Medulla oblongata (tissue), 1 donor: ENCODE results near the gene DPYD.

ENCODE experiments used
- DNase-seq: peaks from one replicate; pipeline ENCODE4 v3.0.0-alpha.2; 2015; ENCODE audit errors: extremely low spot score

DPYD gene

DNA sequence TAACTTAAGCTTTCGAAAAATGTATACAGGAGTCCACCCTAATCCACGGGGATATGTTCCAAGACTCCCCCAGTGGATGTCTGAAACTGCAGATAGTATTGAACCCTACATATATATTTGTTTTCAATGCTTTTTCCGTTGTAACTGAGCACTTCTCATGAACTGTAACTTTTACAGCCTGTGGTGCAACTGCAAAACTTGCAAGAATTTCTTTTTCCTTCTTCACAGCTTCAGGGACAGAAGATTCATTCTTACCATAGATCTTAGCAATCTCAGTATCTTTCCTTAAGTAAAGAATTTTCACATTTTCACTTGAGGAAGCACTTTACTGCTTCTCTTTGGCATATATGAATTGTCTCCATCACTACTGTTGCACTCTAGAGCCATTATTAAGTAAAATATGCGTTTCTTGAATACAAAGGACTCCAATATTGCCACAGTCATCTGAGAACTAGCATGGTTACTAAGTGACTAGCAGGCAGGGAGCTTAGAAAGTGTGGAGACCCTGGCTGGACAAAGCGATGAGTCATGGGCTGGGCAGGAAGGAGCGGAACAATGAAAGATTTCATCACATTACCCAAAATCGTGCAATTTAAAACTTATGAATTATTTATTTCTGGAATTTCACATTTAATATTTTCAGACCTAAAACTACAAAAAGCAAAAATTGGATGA is 14.1 kb downstream of the DPYD start:
- peak; percentile 33 for DNase-seq

GRCh38 chr1:97905141-97905940 is 15.5 kb downstream of the DPYD start:
- no peak for DNase-seq

GRCh38 chr1:97904534-97904933 is 16.3 kb downstream of the DPYD start:
- peak; percentile 17 for DNase-seq

GRCh38 chr1:97903626-97904025 is 17.2 kb downstream of the DPYD start:
- no peak for DNase-seq

DNA sequence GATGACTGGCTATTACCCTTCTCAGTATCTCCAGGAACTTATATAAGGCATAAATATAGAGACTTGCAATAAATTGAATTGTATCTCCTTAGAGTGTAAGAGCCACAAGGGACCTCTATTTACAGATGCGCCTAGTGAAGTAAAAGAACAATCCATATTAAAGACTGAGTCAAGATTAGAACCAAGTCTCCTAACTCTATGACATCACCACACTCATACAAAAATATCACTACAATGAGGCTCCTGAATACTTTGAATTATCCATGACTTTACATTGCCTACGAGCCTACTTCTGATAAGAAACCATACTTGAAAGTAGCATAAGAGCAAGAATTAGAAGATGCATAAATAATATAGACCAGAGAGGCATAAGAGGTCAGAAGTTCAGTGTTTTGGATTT is 18.8 kb downstream of the DPYD start:
- DNase-seq: no peak

DNA sequence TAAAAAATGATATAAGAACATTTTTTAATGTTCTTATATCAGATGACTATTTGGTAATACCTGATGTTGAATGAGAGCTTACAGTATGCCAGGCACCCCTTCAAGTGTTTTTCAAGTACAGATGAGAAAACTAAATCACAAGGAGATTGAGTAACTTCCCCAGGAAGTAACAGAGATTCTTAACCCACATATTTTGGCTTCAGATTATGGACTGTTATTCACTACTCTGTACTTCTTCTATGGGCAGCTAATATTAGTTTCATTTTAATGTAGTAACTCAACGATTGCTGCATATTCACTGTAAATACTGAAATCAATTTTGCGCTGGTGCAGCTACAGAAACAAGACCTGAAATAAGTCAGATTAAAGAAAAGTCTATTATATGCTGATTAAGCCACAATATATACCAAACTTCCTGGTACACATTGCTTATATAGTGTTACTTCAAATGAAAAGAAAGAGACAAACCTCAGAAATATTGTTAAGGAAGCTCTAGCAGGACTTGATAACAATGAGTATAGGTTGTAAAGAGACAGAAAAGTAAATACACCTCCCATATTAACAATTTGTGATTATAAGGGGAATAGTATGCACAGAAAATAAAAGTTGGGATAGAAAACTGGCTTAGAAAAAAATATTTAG is 19.7 kb downstream of the DPYD start:
- DNase-seq: peak; percentile 31

DNA sequence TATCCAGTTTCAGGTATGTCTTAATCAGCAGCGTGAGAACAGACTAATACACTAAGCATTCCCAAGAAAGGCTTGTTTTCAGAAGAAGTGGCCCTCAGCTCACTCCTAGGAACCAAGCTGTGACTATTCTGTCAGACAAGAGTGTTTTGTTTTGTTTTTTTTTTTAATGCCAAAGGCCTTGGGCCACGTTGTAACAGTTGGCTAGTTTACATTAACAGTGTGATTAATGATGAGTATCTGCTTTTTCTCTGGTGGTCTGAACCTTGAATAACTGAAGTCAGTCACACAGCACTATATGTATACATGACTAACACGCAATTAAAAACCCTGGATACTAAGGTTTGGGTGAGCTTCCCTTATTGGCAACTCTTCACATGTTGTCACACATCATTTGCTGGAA is 21.9 kb downstream of the DPYD start:
- DNase-seq: no peak

DNA sequence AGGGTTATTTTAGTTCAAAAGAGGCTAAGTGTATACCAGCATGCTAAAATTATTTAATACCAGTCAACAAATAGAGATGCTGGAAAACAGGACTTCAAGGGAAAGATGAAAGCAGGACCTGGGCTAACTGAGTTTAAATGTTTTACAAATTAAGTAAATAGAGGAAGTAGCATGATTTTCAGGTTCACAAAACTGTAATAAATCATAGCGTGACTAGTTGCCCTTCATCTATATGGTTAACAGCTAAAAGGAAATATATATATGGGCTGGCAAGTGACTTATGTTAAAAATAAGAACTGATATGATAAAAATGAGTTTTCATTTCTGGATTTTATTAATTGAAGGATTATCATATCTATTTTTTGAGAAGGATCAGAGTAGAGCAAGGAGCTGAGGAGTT is 25.6 kb downstream of the DPYD start:
- DNase-seq: no peak

DNA sequence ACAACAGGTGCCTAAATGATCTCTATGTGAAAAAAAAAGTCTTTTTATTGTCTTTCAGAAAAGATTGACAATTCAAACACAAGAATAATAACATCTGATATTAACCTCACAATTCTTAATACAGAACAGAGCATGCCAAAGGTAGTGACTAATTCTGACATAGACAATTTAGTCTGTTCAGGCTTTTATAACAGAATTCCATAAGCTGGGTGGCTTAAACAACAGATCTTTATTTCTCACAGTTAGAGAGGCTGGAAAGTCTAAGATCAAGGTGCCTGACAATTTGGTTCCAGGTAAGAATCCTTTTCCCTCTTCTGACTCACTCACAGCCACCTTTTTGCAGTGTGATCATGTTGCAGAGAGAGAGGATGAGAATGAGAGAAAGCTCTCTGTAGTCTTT is 27.0 kb downstream of the DPYD start:
- DNase-seq: no peak

DNA sequence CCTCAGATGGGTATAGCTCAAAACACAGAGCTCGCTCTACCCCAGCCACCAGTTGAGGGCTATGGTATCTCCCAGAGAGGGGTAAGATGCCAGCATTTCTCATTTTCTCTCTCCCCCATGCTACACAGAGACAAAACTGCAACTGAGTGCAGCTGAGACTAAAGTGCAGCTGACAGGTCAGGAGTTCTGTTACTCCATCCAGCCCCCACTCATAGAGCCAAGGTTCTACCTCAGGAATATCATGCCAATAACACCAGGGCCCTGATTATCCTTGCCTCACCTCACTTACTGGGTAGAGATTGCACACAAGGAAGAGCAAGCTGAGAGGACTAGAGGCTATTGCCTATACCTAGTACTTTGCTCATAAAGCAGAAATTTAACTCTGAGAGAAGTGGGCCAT is 34.6 kb downstream of the DPYD start:
- no peak for DNase-seq

- DNase-seq: no peak
Observed at GRCh38 chr1:97883823-97884222, 37.0 kb downstream of the DPYD start.

DNA sequence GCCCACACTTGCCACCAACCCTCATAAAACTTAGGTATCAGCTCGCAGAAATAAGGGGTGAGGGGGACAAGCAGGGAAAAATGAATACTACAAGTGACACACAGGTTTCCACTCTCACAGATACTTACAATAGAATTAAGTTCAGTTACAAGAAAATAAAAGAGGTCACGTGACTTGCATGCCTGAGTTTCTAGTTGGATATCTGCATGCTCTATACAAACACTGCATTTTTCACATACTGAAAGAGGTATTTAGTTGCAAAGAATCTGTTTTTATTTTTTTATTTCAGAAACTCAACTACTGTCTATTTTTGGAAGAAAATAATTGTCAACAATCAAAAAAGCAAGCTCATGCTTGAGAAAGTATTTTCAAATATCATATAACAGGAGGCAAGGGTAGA is 43.5 kb downstream of the DPYD start:
- no peak for DNase-seq

DNA sequence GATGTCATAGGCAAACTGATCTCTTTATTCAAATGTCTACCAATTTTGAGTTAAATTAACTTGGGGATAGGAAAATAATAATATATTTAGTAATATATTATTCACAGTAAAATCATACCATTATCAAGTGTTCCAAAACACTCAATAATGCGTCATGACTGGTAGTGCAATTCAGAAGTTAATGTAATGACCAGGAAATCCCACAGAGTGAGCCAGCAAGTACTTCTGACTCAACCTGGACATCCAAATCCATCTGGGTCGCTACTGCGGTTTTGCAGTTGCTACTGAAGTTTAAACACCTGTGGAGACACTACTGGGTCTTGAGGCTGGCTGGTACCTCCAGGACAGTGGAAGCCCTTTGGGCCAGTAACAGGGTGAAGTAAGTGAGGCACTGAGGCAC is 44.8 kb downstream of the DPYD start:
- DNase-seq: no peak

- DNase-seq: no peak
Observed at GRCh38 chr1:97870589-97870988, 50.2 kb downstream of the DPYD start.

- no peak for DNase-seq
Observed at GRCh38 chr1:97869441-97869840, 51.4 kb downstream of the DPYD start.

DNA sequence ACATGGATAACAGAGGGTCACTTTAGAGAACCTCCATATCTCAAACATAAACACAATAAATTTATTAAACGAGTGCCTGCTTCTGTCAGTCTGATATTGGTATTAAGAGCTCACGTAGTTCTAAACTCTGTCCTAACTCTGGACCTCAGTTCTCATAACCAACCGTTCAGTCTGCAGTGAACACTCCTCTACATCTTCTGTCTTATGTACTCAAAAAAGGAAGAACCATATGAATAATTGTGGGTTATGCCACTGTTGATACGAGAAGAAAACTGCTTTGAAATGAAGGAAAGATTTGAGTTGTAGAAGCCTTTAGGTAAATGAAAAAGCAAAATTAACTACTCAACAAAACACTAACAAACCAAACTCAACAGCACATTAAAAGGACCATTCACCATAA is 53.7 kb downstream of the DPYD start:
- no peak for DNase-seq

- DNase-seq: no peak
Observed at GRCh38 chr1:97864615-97865014, 56.2 kb downstream of the DPYD start.

GRCh38 chr1:97853221-97853620 is 67.6 kb downstream of the DPYD start:
- DNase-seq: no peak

DNA sequence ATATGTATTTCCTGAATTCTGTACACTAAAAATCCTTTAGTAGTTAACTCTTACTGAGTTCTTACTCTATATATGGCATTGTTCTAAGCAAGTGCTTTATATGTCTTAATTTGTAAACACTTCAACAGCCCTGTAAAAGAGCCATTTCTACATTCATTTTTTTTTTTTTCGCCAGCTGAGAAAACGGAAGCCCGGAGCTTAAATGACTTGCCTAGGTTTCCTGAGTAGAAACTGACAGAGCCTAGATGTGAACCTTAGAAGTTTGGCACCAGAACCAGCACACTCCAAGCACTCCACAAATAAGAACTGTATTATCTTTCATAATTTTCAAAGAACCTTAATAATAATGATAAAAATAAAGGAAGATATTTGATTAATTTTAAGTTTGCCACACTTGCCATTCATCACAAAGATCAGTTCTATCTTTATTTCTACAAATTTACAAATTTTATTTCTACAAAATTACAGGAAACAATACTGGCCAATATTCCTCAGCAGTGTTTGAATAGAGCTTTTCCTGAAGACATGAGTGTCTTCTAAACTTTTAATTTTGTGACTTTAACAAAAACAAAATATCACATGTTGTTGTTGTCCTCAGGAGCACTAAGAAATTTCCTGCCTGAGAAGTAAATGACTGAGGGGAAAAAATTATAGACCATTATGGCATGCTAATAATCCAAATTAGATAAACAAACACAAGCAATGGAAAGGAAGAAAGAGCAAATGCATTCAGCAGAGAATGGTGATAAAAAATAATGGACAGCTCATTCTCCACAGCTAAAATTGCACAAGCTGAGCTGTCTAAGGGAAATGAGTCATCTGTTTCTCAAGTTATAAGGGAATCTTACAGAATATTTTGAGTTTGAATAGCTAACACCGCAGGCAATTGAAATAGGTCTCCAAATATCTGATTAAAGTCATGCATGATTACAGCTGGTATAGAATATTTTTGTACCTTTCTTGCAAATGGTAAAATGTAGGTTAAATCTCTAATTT is 71.2 kb downstream of the DPYD start:
- peak; percentile 17 for DNase-seq

- DNase-seq: no peak
Observed at GRCh38 chr1:97845805-97846204, 75.0 kb downstream of the DPYD start.

DNA sequence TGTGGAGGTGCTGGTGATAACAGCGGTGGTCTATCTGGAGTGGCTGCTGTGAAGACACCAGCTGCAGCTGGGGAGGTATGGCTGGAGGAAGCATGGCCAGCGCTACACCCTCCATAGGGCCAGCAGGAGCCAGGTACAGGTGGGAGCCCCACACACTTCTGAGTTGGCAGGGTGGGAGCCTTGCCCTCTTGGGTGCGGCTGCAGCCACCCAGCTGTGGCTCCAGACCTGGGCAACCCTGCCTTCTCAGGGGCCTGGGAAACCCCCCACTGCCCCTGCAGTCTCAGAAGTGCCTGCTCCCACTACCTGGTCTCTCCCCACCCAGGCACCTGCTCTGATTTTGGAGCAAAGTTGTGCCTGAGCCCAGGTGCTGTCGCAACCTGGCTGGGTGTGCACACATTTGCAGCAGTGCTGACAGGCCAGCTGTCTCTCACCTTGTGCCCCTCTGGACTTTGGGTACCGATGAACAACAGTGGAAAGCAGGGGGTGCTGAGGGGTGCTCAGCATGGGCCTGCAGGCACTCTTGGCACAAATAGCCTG is 76.2 kb downstream of the DPYD start:
- DNase-seq: no peak
